Dendritic cell treated with granulocyte-macrophage colony-stimulating factor and Interleukin-4, amounts not matched to agents 40 ng/mL and 50 ng/mL, for 4 days (primary cell): ENCODE results near the gene TOR3A.
"Not testable (repeated sequence)": the region's sequence is repeated elsewhere in the genome, so short reads cannot be mapped to it uniquely, and the experiment has no call there.

Experiments used
- H3K27ac Mint-ChIP-seq: one replicate; pipeline ENCODE4 v1.8.0; 2022; ENCODE audit warnings: mild to moderate bottlenecking, mixed read lengths
- H3K27me3 Mint-ChIP-seq: one replicate; pipeline ENCODE4 v1.8.0; 2022; ENCODE audit warnings: mild to moderate bottlenecking, mixed read lengths
- H3K36me3 Mint-ChIP-seq: one replicate; pipeline ENCODE4 v1.8.0; 2022; ENCODE audit warnings: low read depth, mixed read lengths
- H3K4me1 Mint-ChIP-seq: one replicate; pipeline ENCODE4 v1.8.0; 2022; ENCODE audit warnings: low read depth, mixed read lengths
- H3K4me3 Mint-ChIP-seq: one replicate; pipeline ENCODE4 v1.8.0; 2022; ENCODE audit warnings: mild to moderate bottlenecking, moderate library complexity, mixed read lengths
- H3K9me3 Mint-ChIP-seq: one replicate; pipeline ENCODE4 v1.8.0; 2022; ENCODE audit warnings: mixed read lengths
- intact Hi-C: fragments of 100-400 bp; cut with micrococcal nuclease; formaldehyde crosslinking; loops from one replicate; pipeline ENCODE4 v1.15.0; 2022

TOR3A gene

GRCh38 chr1:179135707-179136106 lies 53.8 kb downstream of the TOR3A start:
- Mint-ChIP-seq H3K36me3 (peaks cover 73% of the 10 kb centered on the region), H3K4me1 (peaks cover 49% of the 10 kb centered on the region)
- H3K27me3 Mint-ChIP-seq, H3K9me3 Mint-ChIP-seq, H3K27ac Mint-ChIP-seq, intact Hi-C loops, H3K4me3 Mint-ChIP-seq: not testable (repeated sequence)

- peaks cover 66% of the 10 kb centered on the region for H3K36me3 Mint-ChIP-seq
- no peaks in the 10 kb centered on the region for H3K9me3 Mint-ChIP-seq
- peaks cover 57% of the 10 kb centered on the region for H3K4me1 Mint-ChIP-seq
- no peaks in the 10 kb centered on the region for H3K27me3 Mint-ChIP-seq
- no peak overlapping the region for H3K27ac Mint-ChIP-seq
- no peak overlapping the region for H3K4me3 Mint-ChIP-seq
- intact Hi-C loops: no loop called here
These were observed 55.9 kb downstream of the TOR3A start for GRCh38 chr1:179137617-179138255.

- H3K27ac Mint-ChIP-seq, intact Hi-C loops, H3K9me3 Mint-ChIP-seq, H3K27me3 Mint-ChIP-seq: not testable (repeated sequence)
- H3K36me3 Mint-ChIP-seq: peaks cover 56% of the 10 kb centered on the region
- H3K4me3 Mint-ChIP-seq: peak overlapping the region; percentile 92
- H3K4me1 Mint-ChIP-seq: peaks cover 49% of the 10 kb centered on the region
These were observed 56.9 kb downstream of the TOR3A start for GRCh38 chr1:179138755-179139154.

GRCh38 chr1:179141592-179142251 lies 59.9 kb downstream of the TOR3A start:
- H3K27ac Mint-ChIP-seq: peak overlapping the region; percentile 91
- intact Hi-C loops: loop anchor here (5.0 kb wide), 3 partner anchors 36 to 86 kb away; partner anchors contain the start of gene ABL2
- H3K4me1 Mint-ChIP-seq: peaks cover 49% of the 10 kb centered on the region
- no peaks in the 10 kb centered on the region for H3K9me3 Mint-ChIP-seq
- H3K36me3 Mint-ChIP-seq: peaks cover 58% of the 10 kb centered on the region
- peak overlapping the region; percentile 92 for H3K4me3 Mint-ChIP-seq
- H3K27me3 Mint-ChIP-seq: no peaks in the 10 kb centered on the region

GRCh38 chr1:179142889-179143299 lies 61.0 kb downstream of the TOR3A start:
- H3K4me1 Mint-ChIP-seq: peaks cover 46% of the 10 kb centered on the region
- intact Hi-C loops: loop anchor here (5.0 kb wide), 3 partner anchors 34 to 84 kb away; partner anchors contain the start of gene ABL2
- no peaks in the 10 kb centered on the region for H3K9me3 Mint-ChIP-seq
- peaks cover 60% of the 10 kb centered on the region for H3K36me3 Mint-ChIP-seq
- no peaks in the 10 kb centered on the region for H3K27me3 Mint-ChIP-seq
- H3K4me3 Mint-ChIP-seq: peak overlapping the region; percentile 72
- peak overlapping the region; percentile 91 for H3K27ac Mint-ChIP-seq

- H3K36me3 Mint-ChIP-seq: peaks cover 60% of the 10 kb centered on the region
- H3K4me1 Mint-ChIP-seq: peaks cover 42% of the 10 kb centered on the region
- H3K27ac Mint-ChIP-seq: peak overlapping the region; percentile 91
- intact Hi-C loops: loop anchor here (5.0 kb wide), 3 partner anchors 34 to 84 kb away; partner anchors contain the start of gene ABL2
- H3K4me3 Mint-ChIP-seq: no peak overlapping the region
- no peaks in the 10 kb centered on the region for H3K9me3 Mint-ChIP-seq
- H3K27me3 Mint-ChIP-seq: no peaks in the 10 kb centered on the region
These were observed 61.5 kb downstream of the TOR3A start for GRCh38 chr1:179143322-179143721.

GRCh38 chr1:179144626-179145025 lies 62.8 kb downstream of the TOR3A start:
- H3K9me3 Mint-ChIP-seq: no peaks in the 10 kb centered on the region
- H3K27ac Mint-ChIP-seq: no peak overlapping the region
- H3K4me1 Mint-ChIP-seq: peaks cover 35% of the 10 kb centered on the region
- H3K36me3 Mint-ChIP-seq: peaks cover 56% of the 10 kb centered on the region
- no peak overlapping the region for H3K4me3 Mint-ChIP-seq
- H3K27me3 Mint-ChIP-seq: no peaks in the 10 kb centered on the region
- intact Hi-C loops: loop anchor here (5.0 kb wide), 3 partner anchors 33 to 83 kb away; partner anchors contain the start of gene ABL2

- Mint-ChIP-seq H3K27ac (no peak overlapping the region), H3K4me1 (peaks cover 29% of the 10 kb centered on the region), H3K36me3 (peaks cover 53% of the 10 kb centered on the region), H3K27me3 (no peaks in the 10 kb centered on the region), H3K9me3 (no peaks in the 10 kb centered on the region), H3K4me3 (no peak overlapping the region)
- intact Hi-C loops: no loop called here
These were observed 63.7 kb downstream of the TOR3A start for GRCh38 chr1:179145521-179145920.
